K562 (cell line): ENCODE measurements around the gene GP1BB.

Experiments used
- ARID2 ChIP-seq: fragments of 450-650 bp; IDR thresholded peaks from 2 replicates; pipeline ENCODE4 v1.6.1; 2017; ENCODE audit warnings: antibody characterized with exemption, mild to moderate bottlenecking
- CREB1 ChIP-seq, 2 experiments: sonication (generic) in 1 of 2; formaldehyde crosslinking in 1 of 2; IDR thresholded peaks; 2 replicates each; pipeline versions ENCODE4 v1.6.1 to v1.8.0; 2012 to 2022; ENCODE audit warnings: inconsistent platforms in 1 of 2, mild to moderate bottlenecking in 1 of 2, missing genetic modification reagents in 1 of 2, moderate library complexity in 1 of 2
- DPF2 ChIP-seq: fragments of 450-650 bp; IDR thresholded peaks from 2 replicates; pipeline ENCODE4 v1.6.1; 2016
- EHMT2 ChIP-seq: fragments of 450-650 bp; IDR thresholded peaks from 2 replicates; pipeline ENCODE4 v1.6.1; 2018; ENCODE audit warnings: antibody characterized with exemption
- HBP1 ChIP-seq: fragments of 450-650 bp; formaldehyde crosslinking; IDR thresholded peaks from 2 replicates; pipeline ENCODE4 v1.4.0; 2022; ENCODE audit warnings: missing genetic modification characterization
- MAX ChIP-seq: sonication (generic); formaldehyde crosslinking; IDR thresholded peaks from 2 replicates; pipeline ENCODE4 v1.9.0; 2022; ENCODE audit warnings: mild to moderate bottlenecking, missing genetic modification reagents
- POLR2A ChIP-seq: fragments of 450-650 bp; conservative IDR thresholded peaks from 2 replicates; pipeline ENCODE4 v1.6.1; 2016
- RCOR1 ChIP-seq, 2 experiments: IDR thresholded peaks; 2 replicates each; pipeline ENCODE4 v1.6.1; 2012; ENCODE audit warnings: low read depth in 2 of 2, low read length in 2 of 2, borderline replicate concordance in 1 of 2, improper control_type of control experiment in 1 of 2
- TCF7L2 ChIP-seq: fragments of 150-350 bp; IDR thresholded peaks from 2 replicates; pipeline ENCODE4 v1.6.1; 2016; ENCODE audit warnings: low read depth, mild to moderate bottlenecking, low read length, moderate library complexity
- ZNF174 ChIP-seq: fragments of 250-450 bp; sonication (Bioruptor Pico); IDR thresholded peaks from 2 replicates; pipeline ENCODE4 v1.4.0; 2020; ENCODE audit warnings: mild to moderate bottlenecking
- ZNF318 ChIP-seq, 2 experiments: fragments of 450-650 bp; IDR thresholded peaks; 2 replicates each; pipeline ENCODE4 v1.6.1; 2016; ENCODE audit warnings: mild to moderate bottlenecking in 2 of 2, borderline replicate concordance in 1 of 2, low read depth in 1 of 2, moderate library complexity in 1 of 2
- ZNF436 ChIP-seq: fragments of 250-450, 450-650 bp; sonication (Bioruptor Pico); formaldehyde crosslinking; IDR thresholded peaks from 2 replicates; pipeline ENCODE4 v1.7.0; 2020; ENCODE audit warnings: mild to moderate bottlenecking
- ZNF512 ChIP-seq: IDR thresholded peaks from 2 replicates; pipeline ENCODE4 v1.6.1; 2016; ENCODE audit warnings: missing genetic modification characterization, missing compliant biosample characterization

- TF ChIP-seq ZNF512 = no peak
- TF ChIP-seq POLR2A = no peak
- no peak for TF ChIP-seq EHMT2
- no peak for TF ChIP-seq MAX (CRISPR knock-in tag)
- no peak for TF ChIP-seq ZNF318 (IDR thresholded peaks at IDR 0.05; ENCODE audit: borderline replicate concordance in 1 of 2, low read depth in 1 of 2)
- TF ChIP-seq RCOR1 (IDR thresholded peaks at IDR 0.05; ENCODE audit: borderline replicate concordance in 1 of 2, low read depth in 2 of 2, low read length in 2 of 2) = no peak
- TF ChIP-seq ZNF436 (CRISPR knock-in tag) = no peak
- TF ChIP-seq ZNF174 (CRISPR knock-in tag) = no peak
- TF ChIP-seq TCF7L2 = no peak
- no peak for TF ChIP-seq HBP1 (CRISPR knock-in tag)
- no peak for TF ChIP-seq DPF2
- TF ChIP-seq CREB1 (IDR thresholded peaks at IDR 0.05) = no peak
- no peak for TF ChIP-seq CREB1 (CRISPR knock-in tag; IDR thresholded peaks at IDR 0.05)
- no peak for TF ChIP-seq ARID2
Measured at GRCh38 chr22:19757140-19757984, 34.0 kb downstream of the GP1BB start.
